WTC11 (cell line): ENCODE data around the gene KIAA0930. TPM values are rescaled to one million over a fixed set of nuclear protein-coding genes. Genes with fewer than 3 reads are reported as not detected.

Source experiments
- ATAC-seq: fragments of 200-7000 bp; cut with Tn5 transposase; 2 replicates; pipeline ENCODE4 v1.10.0; 2021; ENCODE audit warnings: mild to moderate bottlenecking, moderate library complexity
- CTCF ChIA-PET: fragments of 300-600 bp; sonication (Branson Sonifier 250); formaldehyde crosslinking; loops from one replicate; lab custom pipeline; 2021; ENCODE audit warnings: antibody characterized with exemption; lab: Charles Lee
- POLR2A ChIA-PET: fragments of 350-600 bp; sonication (Branson Sonifier 250); formaldehyde crosslinking; loops from one replicate; lab custom pipeline; 2021; ENCODE audit warnings: antibody characterized with exemption; lab: Charles Lee
- DNase-seq: peaks from one replicate; pipeline ENCODE4 v3.0.0; 2021; ENCODE audit warnings: low spot score
- H3K27ac Mint-ChIP-seq: 2 replicates; pipeline ENCODE4 v1.8.0; 2021; ENCODE audit warnings: mixed read lengths
- H3K27me3 Mint-ChIP-seq: 2 replicates; pipeline ENCODE4 v1.8.0; 2021; ENCODE audit warnings: low read depth, mild to moderate bottlenecking, moderate library complexity, mixed read lengths
- H3K36me3 Mint-ChIP-seq: 2 replicates; pipeline ENCODE4 v1.8.0; 2021; ENCODE audit warnings: mixed read lengths
- H3K4me1 Mint-ChIP-seq: 2 replicates; pipeline ENCODE4 v1.8.0; 2022; ENCODE audit warnings: mixed read lengths
- H3K4me3 Mint-ChIP-seq: 2 replicates; pipeline ENCODE4 v1.8.0; 2021; ENCODE audit warnings: mild to moderate bottlenecking, moderate library complexity, mixed read lengths
- H3K9me3 Mint-ChIP-seq: 2 replicates; pipeline ENCODE4 v1.8.0; 2021; ENCODE audit warnings: mixed read lengths
- CTCF ChIP-seq: fragments of 200-600 bp; IDR thresholded peaks from 2 replicates; pipeline ENCODE4 v1.8.0; 2022; ENCODE audit warnings: antibody characterized with exemption
- ETV6 ChIP-seq: sonication (generic); formaldehyde crosslinking; IDR thresholded peaks from 2 replicates; pipeline ENCODE4 v1.8.1; 2022; ENCODE audit warnings: mild to moderate bottlenecking, missing genetic modification reagents
- IRF2 ChIP-seq: sonication (generic); formaldehyde crosslinking; IDR thresholded peaks from 2 replicates; pipeline ENCODE4 v1.8.0; 2022; ENCODE audit warnings: low read depth, missing genetic modification reagents, borderline replicate concordance
- MXD4 ChIP-seq: fragments of 250-450 bp; sonication (Bioruptor Pico); IDR thresholded peaks from 2 replicates; pipeline ENCODE4 v1.8.0; 2021; ENCODE audit warnings: mild to moderate bottlenecking, moderate library complexity, borderline replicate concordance
- NFATC4 ChIP-seq: fragments of 250-450 bp; sonication (Bioruptor Pico); IDR thresholded peaks from 2 replicates; pipeline ENCODE4 v1.9.0; 2021; ENCODE audit warnings: mild to moderate bottlenecking
- NFYB ChIP-seq: sonication (generic); formaldehyde crosslinking; conservative IDR thresholded peaks from 2 replicates; pipeline ENCODE4 v1.8.0; 2022; ENCODE audit warnings: low read depth, missing genetic modification reagents
- PREB ChIP-seq: sonication (generic); formaldehyde crosslinking; IDR thresholded peaks from 2 replicates; pipeline ENCODE4 v1.8.1; 2022; ENCODE audit warnings: mild to moderate bottlenecking, missing genetic modification reagents, moderate library complexity, borderline replicate concordance
- SP1 ChIP-seq: sonication (generic); formaldehyde crosslinking; conservative IDR thresholded peaks from 2 replicates; pipeline ENCODE4 v1.8.1; 2022; ENCODE audit warnings: missing genetic modification reagents
- ZMAT4 ChIP-seq: fragments of 250-450 bp; sonication (Bioruptor Pico); IDR thresholded peaks from 2 replicates; pipeline ENCODE4 v1.9.0; 2021; ENCODE audit warnings: mild to moderate bottlenecking
- ZNF317 ChIP-seq: sonication (generic); formaldehyde crosslinking; IDR thresholded peaks from 2 replicates; pipeline ENCODE4 v1.8.1; 2023; ENCODE audit warnings: low read depth, mild to moderate bottlenecking, moderate library complexity, missing genetic modification reagents, borderline replicate concordance
- ZNF423 ChIP-seq: fragments of 250-450 bp; sonication (Bioruptor Pico); IDR thresholded peaks from 2 replicates; pipeline ENCODE4 v2.1.2; 2022; ENCODE audit warnings: mild to moderate bottlenecking, moderate library complexity
- total RNA-seq: library from RNA; stranded (reverse); gene quantifications from 3 replicates; pipeline ENCODE4 v1.2.3, GENCODE V29; 2021
- TF ChIP-seq, protein P1 (sequence below): sonication (generic); formaldehyde crosslinking; IDR thresholded peaks from 2 replicates; pipeline ENCODE4 v1.8.0; 2022; ENCODE audit warnings: mild to moderate bottlenecking, missing genetic modification reagents
- TF ChIP-seq, protein P2 (sequence below): sonication (generic); formaldehyde crosslinking; IDR thresholded peaks from 2 replicates; pipeline ENCODE4 v1.8.1; 2023; ENCODE audit warnings: mild to moderate bottlenecking, moderate library complexity, missing genetic modification reagents

Gene KIAA0930
- total RNA-seq, 1 experiment from 2014 or later = 62.1 TPM

GRCh38 chr22:45270095-45271020 lies 29.7 kb upstream of the KIAA0930 start:
- CTCF ChIA-PET = interaction anchor here (1.2 to 2.1 kb wide), 2 partner anchors 61 to 127 kb away, joined by 3 to 9 read pairs; no protein-coding TSS in a partner anchor
- DNase-seq (no peak), ATAC-seq (no peak)
- Mint-ChIP-seq H3K27me3 (peaks cover 18% of the 10 kb centered on the region), H3K27ac (no peak overlapping the region), H3K36me3 (no peaks in the 10 kb centered on the region), H3K9me3 (no peaks in the 10 kb centered on the region), H3K4me1 (peaks cover 18% of the 10 kb centered on the region), H3K4me3 (peak overlapping the region; percentile 80)
- POLR2A ChIA-PET = no interaction called here
- TF ChIP-seq IRF2 (CRISPR knock-in tag) (no peak), ZNF423 (peak; percentile 18; the same call in 1 of the 2 replicates), PREB (CRISPR knock-in tag) (no peak), ZMAT4 (no peak), ZNF317 (CRISPR knock-in tag) (no peak), NFYB (no peak), NFATC4 (CRISPR knock-in tag) (no peak), ETV6 (CRISPR knock-in tag) (no peak)
- TF ChIP-seq, protein P1, sequence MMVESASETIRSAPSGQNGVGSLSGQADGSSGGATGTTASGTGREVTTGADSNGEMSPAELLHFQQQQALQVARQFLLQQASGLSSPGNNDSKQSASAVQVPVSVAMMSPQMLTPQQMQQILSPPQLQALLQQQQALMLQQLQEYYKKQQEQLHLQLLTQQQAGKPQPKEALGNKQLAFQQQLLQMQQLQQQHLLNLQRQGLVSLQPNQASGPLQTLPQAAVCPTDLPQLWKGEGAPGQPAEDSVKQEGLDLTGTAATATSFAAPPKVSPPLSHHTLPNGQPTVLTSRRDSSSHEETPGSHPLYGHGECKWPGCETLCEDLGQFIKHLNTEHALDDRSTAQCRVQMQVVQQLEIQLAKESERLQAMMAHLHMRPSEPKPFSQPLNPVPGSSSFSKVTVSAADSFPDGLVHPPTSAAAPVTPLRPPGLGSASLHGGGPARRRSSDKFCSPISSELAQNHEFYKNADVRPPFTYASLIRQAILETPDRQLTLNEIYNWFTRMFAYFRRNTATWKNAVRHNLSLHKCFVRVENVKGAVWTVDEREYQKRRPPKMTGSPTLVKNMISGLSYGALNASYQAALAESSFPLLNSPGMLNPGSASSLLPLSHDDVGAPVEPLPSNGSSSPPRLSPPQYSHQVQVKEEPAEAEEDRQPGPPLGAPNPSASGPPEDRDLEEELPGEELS (CRISPR knock-in tag) = no peak

- Mint-ChIP-seq H3K27ac (peak overlapping the region; percentile 95), H3K9me3 (no peaks in the 10 kb centered on the region), H3K36me3 (no peaks in the 10 kb centered on the region), H3K27me3 (peaks cover 18% of the 10 kb centered on the region), H3K4me3 (peak overlapping the region; percentile 93), H3K4me1 (peaks cover 18% of the 10 kb centered on the region)
- TF ChIP-seq CTCF = peak; percentile 96
- no peak for TF ChIP-seq MXD4 (CRISPR knock-in tag)
- TF ChIP-seq SP1 (CRISPR knock-in tag) = peak; percentile 65
- TF ChIP-seq, protein P2, sequence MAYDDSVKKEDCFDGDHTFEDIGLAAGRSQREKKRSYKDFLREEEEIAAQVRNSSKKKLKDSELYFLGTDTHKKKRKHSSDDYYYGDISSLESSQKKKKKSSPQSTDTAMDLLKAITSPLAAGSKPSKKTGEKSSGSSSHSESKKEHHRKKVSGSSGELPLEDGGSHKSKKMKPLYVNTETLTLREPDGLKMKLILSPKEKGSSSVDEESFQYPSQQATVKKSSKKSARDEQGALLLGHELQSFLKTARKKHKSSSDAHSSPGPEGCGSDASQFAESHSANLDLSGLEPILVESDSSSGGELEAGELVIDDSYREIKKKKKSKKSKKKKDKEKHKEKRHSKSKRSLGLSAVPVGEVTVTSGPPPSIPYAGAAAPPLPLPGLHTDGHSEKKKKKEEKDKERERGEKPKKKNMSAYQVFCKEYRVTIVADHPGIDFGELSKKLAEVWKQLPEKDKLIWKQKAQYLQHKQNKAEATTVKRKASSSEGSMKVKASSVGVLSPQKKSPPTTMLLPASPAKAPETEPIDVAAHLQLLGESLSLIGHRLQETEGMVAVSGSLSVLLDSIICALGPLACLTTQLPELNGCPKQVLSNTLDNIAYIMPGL (CRISPR knock-in tag) = peak; percentile 37; the same call in 1 of the 2 replicates
- ATAC-seq (peak; percentile 49), DNase-seq (peak; percentile 91)
- POLR2A ChIA-PET = no interaction called here
- CTCF ChIA-PET = interaction anchor here (1.2 to 2.1 kb wide), 4 partner anchors 129 to 448 kb away, joined by 3 to 9 read pairs (median 4); no protein-coding TSS in a partner anchor
Measured at GRCh38 chr22:45268958-45269844, 28.5 kb upstream of the KIAA0930 start.
